HK-2 (cell line): ENCODE data around the gene ZNRF3.
"Not testable (repeated sequence)": the region's sequence is repeated elsewhere in the genome, so short reads cannot be mapped to it uniquely, and the experiment has no call there.

Source experiments
- DNase-seq: peaks from one replicate; pipeline ENCODE4 v3.0.0-alpha.2; 2018; ENCODE audit not compliant: unreplicated experiment

Gene ZNRF3

DNA sequence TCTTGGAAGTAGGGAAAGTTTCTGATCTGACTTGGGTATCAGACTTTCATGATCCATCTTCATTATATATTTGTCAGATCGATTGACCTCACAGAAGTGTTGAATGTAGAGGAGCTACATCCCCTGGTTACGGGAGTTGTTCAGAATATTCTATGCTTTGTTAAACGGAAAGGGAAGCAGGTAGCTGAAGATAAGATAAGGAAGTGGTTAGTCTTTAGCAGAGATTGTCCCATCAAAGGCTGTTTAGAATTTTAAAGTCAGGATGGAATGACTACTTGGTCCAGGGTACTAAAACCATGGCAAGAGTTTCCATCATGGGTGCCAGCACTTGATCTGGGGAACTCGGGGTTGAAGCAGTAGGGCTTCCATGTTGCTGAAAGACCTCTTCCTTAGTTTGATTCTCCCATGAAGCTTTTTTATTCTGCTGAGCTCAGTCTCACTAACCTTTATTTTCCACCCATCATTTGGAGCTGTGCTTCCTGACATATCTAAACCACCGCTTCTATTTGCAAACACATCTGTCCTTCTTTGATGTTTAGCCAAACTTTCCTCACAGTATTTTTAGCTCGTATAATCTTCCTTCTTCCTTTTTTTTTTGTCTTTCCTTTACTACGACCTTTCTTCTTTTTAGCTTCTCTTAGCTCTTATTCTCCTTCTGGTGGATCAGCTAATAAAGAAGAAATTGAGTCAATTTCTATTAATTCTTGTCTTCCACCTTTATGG, 182.3 kb downstream of the ZNRF3 start:
- DNase-seq: no peak

DNA sequence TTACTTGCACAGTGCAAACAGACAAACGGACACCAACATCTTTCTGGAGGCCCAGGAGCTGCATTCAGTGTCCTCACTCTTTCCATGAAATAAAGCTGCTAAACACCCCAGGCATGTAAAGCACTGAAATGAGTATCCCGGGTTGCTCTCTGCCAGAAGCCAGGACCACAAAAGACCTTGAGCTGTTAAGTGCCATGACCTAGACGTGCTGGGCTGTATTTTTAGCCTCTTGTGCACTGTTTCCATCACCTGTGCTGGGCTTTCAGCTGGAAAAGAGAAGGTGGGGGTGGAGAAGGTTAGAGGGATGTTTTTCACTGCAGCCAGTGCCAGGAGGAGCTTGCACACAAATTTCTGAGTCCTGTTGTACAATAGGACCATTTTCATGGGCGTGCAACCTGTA, 186.1 kb downstream of the ZNRF3 start:
- DNase-seq: no peak

DNA sequence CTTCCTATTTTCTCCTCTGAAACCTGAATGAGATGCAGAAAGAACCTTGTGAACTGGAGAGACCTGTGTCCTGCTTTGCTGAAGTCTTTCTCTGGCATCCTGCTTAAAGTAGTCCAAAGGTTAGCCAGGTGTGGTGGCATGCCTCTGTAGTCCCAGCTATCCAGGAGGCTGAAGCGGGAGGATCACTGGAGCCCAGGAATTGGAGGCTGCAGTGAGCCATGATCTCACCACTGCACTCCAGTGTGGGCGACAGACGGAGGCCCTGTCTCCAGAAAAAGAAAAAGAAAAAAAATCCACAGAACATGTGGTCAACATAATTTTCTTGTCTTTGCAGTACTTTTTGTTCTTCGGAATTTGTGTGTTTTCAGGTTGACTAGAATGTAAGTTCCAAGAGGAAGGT, 187.1 kb downstream of the ZNRF3 start:
- DNase-seq: no peak

DNA sequence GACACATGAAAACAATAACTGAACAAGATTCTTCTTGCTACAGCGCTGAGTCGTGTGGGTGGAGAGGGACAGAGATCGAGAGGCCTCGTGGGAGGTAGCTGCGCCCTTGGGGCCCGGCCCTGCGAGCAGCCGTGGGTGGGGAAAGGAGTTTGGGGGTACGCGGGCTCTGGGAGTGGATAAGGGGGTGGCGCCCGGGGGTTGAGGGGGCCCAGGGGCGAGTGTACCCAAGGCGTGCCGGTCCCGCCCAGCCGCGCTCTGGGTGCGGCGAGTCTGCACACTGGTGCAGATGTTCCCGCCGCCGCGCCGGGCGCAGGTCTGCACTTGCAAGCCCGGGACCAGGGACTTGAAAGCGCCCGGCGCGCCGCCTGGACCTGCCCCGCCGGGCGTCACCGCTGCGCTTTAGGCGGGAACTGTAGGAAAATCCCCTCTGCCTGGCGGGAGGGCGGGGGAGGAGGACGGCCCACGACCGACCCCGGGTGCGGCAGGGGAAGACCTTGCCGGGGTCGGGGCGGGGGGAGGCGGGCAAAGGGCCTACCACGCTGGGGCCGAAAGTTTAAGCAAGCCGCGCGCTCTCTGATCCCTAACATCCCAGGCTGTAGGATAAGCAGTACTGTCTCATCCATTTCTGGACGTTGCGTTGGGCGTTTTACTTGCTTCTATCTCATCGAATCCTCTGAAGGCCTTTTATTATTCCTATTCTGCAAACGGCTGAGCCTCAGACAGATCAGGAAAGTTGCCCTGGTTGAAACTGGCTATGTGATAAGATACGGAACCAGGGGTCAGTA, 188.1 kb downstream of the ZNRF3 start:
- peak; percentile 19 for DNase-seq

DNA sequence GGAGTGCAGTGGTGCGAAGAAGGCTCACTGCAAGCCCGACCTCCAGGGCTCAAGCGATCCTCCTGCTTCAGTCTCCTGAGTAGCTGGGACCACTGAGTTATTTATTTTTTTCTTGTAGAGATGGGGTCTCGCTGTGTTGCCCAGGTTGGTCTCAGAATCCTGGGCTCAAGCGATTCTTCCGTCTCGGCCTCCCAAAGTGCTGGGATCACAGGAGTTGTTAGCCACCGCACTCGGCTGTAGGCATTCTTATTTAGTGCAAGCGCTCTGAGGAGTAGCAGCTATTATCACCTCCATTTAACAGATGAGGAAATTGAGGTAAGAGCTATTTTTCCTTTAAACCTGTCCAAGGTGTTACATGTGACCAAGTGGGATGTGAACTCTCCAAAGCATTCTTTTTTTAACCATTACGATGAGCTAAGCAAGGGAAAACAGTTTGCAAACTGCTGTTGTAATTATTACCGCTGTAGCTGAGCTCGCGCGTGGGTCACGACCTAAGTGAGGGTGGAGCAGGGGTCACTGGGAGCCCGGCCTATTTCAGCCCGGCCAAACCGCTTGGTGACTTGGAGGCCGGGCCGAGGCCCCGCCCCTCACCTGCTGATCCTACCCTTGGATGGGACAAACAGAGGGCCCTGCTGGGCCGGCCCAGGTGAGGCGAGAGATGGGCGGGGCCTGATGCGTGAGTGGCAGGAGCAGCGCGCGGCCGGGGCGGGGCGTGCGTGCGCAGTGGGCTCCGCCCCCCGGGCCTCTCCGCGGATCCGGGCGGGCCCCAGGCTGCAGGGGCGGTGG, 189.0 kb downstream of the ZNRF3 start:
- DNase-seq: peak; percentile 85

DNA sequence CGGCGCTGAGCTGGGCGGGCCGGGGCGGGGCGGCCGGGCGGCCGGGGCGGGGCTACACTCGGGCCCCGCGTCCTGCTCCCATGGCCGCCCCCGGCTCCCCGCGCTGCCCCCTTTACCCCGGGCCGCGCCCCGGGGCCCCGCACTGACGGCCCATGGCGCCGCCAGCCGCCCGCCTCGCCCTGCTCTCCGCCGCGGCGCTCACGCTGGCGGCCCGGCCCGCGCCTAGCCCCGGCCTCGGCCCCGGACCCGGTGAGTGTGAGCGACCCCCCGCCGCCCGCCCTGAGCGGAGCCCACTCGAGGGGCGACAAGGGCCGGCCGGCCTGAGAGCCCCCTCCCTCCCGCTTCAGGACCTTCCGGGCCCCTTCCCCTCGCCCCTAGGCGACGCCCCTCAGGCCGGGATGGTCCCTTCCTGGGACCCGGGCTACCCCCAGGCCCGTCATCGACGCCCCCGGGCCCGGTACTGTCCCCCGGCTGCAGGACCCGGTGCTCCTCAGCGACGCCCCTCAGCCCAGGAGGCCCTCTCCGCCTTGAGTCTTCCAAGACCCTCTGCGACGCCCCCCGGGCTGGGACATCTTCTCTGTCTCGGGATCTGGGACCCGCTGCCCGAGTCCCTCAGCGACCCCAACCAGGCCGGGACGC, 189.7 kb downstream of the ZNRF3 start, which contains the start of gene KREMEN1:
Gene KREMEN1, plus strand, starts transcription at position 57 of the 639 bp plus-strand sequence. Its CDS starts 96 bp downstream, at position 153.
- DNase-seq: no peak

DNA sequence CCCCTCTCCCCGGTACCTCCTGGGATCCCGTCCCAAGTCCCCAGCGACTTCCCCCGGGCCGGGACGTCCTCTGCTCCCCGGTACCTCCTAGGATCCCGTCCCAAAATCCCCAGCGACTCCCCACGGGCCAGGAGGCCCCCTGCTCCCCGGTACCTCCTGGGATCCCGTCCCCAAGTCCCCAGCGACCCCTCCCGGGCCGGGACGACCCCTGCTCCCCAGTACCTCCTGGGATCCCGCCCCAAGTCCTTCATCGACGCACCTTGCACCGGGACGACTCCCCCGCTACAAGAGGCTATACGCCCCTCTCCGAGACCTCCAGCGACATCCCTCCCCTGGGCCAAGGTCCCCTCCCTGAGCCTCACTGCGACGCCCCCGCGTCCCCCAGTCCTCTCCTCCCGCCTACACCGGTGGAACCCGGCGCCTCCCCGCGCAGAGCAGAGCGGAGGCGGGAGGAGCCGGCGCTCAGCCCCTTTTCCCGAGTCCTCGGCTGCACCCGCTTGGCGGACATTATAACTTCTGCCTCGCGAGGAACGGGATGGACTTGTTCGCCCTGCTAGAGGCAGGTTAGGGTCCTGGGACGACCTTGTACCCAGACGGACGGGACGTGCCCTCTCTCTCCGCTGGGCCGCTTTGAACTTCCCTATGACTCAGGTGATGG, 190.4 kb downstream of the ZNRF3 start:
- DNase-seq: no peak

DNA sequence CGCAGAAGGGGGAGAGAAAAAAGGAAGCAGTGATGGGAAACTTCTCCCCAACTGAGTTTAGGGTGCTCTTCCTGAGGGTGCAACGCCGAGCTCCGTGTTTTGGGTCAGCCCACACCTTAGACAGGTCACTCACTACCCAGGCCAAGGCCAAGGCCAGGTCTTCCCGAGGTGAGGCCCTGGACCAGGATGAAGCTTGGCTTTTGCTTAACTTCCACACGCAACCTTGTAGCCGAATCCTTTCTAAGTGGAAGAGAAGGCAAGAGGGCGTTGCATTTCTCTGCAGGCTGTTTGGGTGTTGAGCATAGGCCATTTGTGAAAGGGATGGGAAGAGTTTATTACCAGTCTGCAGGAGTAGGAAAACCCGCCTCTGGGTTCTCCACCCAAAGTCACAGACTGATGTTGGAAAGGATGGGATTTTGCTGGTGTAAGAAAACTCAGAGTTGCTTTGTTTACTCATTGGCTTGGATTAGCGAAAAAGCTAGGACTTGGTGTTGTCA, 191.0 kb downstream of the ZNRF3 start:
- DNase-seq: no peak

DNA sequence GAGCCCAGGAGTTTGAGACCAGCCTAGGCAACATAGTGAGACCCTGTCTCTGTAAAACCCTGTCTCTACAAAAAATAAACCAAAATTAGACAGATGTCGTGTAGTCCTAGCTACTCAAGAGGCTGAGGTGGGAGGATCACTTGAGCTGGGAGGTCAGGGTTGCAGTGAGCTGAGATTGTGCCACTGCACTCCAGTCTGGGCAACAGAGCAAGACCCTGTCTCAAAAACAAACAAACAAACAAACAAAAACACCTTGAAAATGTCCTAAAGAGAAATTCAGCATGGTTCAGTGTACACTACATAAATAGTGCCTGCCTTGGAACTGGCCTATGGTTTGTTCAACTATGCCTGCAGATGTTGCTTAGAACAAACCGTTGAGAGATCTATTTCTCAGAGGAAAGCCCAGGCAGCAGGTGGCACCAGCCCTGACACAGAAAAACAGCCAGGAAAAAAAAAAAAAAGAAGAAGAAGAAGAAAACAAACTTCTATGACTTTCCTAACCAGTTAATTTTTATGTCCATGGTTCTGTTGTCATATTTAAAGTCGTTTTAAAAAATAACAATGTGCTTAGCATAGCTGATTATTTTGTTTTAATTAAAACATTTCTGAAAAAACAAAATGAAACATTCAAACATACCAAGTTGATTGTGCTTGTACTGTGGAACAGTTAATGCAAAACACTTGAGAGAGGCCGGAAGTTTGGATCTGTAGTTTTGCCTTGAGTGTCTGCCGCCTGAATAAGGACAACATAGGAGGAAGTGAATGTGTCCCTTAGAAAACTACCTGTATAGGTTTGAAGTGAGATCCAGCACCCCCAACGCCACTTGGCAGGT, 194.9 kb downstream of the ZNRF3 start:
- no peak for DNase-seq

DNA sequence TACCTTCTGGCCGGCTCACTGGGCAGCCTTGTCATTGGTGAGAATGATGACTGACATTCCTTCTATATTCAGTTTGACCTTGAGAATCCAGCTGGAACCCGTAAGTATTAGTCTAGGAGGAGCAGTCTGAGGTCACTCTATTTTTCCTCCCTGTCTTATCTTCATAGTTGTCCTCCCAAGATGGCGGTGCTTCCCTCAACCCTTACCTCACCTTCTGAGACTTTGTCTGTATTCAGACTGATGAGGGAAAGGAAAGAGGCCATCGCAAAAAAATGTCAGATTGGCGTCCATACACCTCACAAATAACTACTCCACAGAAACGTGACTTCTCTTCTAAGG, 195.5 kb downstream of the ZNRF3 start:
- no peak for DNase-seq

DNA sequence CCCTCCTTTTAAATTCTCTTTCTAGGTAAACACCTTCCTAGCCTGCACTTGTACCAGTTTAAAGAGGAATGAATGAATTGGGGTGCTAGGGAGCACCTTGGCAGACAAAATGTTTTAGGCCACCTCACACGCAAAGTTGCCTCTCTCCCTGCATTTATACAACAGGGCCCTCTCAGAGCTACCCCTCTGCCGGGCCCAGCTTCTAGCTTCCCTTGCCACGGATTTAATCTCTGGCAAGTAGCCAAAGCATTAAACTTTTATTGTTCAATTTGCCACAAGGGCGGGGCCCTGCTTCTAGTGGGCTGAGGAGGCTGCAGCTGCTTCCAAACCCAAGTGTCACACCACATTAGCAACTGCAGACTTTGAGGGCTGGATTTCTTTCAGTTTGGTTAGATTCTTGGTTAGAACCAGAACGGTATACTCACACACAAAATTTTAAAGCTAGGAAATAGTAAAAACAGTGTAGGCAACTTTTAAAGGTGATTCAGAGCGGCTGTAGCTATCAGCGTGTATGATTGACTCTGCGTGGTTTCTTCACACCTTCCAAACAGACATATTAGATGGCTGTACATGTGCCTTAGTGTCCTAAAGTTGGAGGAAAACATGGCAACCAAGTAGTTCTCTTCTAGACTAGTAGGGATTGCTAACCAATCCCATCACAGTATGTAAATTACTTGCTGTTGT, 196.0 kb downstream of the ZNRF3 start:
- DNase-seq: no peak

DNA sequence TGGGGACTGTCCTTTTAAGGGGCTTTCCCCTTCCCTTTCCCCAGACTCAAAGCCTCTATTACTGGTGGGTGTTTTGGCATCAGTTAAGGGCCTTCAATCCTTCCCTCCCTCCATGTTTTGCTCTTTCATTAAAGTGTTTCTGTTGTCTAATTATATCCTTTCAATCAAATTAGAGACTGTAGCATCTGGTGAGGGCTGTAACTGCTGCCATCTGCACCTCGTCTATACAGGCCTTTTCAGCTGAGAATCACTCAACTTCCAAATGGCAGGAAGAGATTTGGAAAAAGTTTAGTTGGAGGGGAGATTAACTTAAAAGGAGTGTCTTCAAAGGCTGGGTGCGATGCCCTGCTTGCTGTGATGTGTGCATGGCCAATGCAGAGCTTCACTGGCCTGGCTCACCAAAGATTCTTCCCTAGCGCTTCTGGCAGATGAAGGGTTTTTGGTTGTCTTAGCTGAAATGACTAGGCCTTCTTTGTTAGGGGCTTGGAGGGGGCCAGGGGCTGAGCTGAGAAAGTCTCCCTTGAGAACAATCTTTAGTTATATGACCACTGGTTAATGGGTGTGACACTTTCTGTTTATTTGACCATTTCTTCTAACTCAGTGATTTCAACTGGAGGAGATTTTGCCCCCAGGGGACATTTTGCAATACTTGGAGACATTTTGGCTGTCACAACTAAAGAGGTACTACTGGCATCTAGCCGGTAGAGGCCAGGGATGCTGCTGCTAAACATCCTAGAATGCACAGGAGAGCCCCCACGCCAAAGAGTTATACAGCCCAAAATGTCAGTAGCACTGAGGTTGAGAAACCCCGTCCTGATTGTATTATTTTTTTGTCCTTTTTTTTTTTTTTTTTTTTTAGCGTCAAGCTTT, 197.0 kb downstream of the ZNRF3 start:
- DNase-seq: no peak

DNA sequence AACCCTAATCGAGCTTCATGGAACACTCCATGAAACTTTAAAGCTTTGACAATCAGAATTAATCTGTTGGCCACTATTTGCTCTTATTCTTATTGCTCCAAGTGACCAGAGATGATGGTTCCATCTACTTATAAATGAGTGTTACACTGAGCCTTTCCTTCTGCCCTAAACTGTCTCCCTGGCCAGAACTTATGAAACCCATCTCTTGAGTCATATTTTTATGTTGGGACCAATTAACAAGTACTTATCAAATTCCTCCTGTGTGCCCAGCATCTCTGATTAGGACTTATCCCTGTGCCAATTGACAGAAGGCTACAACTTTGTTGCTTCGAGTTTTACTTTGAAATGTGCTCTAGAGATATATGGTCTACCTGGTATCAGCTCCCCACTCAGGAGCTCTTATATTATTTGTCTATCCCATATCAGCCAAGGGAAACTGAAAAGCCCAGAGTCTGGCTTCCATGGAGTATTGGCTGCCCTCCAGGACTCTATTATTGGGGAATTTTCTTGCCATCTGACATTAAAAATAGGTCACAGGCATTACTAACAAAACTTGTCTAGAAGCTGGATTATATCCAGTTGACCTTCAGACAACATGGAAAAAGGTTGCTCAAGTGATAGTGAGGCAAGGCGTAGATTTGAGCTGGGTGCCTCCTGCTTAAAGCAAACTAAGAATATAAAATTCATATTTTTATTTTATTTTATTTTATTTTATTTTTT, 198.3 kb downstream of the ZNRF3 start:
- DNase-seq: no peak

DNA sequence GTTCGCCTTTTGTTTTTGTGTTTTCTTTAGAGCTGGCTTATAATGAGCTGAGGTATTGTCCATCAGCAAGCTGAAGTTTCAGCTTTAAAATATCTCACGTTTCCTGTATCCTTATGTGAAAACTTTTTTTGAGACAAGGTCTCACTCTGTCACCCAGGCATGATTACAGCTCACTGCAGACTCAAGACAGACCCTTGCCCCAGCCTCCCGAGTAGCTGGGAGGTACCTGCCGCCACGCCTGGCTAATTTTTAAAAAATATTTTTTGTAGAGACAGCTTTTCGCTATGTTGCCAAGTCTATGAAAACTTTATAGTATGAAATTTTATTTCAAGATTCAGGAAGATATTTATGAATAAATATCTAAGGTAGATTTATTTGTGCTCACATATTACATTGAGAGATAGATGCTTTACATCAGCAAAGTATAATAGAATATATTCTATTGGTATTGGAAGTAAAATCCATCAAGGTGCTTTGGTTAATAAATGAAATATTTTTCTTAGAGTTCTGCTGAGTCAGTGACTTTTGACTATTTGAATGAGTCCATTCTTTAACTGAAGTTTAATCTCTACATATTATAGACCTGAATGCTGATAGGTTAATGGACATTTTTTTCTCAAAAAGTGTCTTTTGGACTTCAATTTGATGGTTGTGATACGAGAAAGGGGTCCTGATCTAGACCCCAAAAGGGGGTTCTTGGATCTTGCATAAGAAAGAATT, 199.6 kb downstream of the ZNRF3 start:
- DNase-seq: no peak

DNA sequence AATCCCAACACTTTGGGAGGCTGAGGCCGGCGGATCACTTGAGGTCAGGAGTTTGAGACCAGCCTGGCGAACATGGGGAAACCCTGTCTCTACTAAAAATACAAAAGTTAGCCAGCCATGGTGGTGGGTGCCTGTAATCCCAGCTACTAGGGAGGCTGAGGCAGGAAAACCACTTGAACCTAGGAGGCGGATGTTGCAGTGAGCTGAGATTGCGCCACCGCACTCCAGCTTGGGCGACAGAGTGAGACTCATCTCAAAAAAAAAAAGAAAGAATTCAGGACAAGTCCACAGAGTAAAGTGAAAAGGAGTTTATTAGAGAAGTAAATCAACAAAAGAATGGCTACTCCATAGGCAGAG, 200.2 kb downstream of the ZNRF3 start:
- DNase-seq: not testable (repeated sequence)

DNA sequence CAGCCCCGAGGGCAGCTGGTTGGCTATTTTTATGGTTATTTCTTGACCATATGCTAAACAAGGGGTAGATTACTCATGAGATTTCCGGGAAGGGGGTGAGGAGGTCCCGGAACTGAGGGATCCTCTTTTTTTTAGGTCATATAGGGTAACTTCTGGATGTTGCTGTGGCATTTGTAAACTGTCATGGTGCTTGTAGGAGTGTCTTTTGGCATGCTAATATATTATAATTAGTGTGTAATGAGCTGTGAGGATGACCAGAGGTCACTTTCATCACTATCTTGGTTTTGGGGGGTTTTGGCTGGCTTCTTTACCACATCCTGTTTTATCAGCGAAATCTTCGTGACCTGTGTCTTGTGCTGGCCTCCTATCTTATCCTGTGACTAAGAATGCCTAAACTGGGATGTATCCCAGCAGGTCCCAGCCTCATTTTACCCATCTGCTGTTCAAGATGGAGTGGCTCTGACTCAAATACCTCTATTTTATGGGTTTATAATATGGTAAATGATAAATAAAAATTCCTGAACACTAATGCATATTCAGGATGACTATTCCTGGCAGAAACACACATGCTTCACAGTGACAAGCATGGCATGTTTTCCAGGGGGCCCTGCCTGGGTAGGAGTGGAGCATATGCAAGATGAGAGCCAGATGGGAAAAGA, 200.7 kb downstream of the ZNRF3 start:
- DNase-seq: no peak

DNA sequence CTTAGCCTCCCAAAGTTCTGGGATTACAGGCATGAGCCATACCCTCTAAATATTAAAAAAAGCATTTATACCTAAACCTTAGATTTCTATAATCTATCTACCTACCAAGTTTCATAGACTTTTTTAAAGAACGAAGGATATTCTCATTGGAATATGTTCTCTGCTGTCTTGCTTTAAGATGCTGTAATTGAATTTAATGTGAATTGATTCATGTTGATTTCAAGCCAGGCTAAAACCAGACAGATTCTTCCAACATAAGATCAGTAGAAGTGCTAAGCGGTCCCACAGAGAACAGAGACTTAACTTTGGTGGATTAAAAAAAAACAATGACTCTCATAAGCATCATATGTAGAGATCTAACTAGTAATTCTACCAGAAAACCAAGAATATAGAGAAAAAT, 203.6 kb downstream of the ZNRF3 start:
- no peak for DNase-seq
